GM19438 (cell line): ENCODE data around the gene ARAP2.

ENCODE experiments used
- ATAC-seq: cut with Tn5 transposase; IDR thresholded peaks from one replicate; pipeline ENCODE4 v1.9.1; 2021; ENCODE audit warnings: low read depth; ENCODE audit not compliant: unreplicated experiment

Gene ARAP2

DNA sequence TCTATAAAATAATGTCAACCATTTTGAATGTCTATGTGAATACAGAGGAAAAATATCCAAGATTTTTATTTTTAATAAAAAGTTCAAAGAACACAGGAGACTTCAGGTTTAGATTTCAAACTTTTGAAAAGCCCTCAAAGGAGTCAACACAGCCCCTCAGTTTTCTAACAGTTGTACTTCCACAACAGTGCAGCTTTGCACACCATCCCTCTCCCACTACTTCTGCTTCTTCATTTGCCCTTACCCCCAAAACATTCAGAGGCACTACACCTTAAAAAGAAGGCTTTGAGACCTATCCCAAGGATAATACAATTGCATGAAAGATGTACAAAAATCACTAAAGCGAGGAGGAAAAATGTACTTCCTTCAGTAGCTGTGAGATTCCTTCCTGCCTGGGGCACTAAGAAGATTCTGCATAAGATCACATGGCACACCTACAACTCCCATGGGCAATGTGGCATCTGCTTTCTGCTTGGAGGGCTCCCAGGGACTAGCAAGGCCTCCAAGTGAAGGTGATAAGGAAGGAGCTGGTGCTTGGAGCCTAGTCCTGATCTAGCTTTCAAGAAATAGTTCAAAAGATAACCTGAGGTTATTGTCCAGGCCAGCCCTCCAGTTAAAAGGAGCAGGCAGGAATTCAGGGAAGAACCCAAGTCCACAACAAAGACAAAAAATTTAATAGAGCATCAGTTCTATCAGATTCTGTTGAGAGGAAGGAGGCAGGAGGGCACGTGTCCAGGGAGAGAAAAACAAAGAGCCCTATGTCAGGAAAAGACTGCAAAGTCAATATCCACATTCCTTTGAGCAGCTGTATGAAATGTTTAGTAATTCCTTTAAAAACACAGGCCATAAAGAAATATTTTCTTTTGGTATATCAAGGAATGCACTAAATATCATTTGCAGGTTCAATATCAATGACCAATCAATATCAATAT lies 19.1 kb downstream of the ARAP2 start:
- ATAC-seq = no peak

DNA sequence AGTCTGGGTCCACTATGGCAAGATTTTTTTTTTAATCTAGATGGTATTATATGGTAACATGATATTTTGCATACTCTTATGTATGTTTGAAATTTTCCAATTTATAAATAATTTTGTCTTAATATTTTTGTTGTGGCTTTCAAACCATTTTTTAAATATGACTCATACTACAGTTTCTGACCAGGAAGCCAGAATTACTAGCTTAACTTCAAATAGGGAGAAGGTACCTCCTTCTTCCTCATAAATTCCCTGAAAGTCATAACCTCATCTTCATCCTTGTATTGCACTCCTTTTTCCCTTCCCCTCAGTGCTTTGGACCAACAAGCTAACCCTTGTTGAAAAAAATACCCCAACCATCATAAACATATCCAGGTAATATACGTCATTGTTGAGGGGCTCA lies 21.6 kb downstream of the ARAP2 start:
- ATAC-seq = no peak

DNA sequence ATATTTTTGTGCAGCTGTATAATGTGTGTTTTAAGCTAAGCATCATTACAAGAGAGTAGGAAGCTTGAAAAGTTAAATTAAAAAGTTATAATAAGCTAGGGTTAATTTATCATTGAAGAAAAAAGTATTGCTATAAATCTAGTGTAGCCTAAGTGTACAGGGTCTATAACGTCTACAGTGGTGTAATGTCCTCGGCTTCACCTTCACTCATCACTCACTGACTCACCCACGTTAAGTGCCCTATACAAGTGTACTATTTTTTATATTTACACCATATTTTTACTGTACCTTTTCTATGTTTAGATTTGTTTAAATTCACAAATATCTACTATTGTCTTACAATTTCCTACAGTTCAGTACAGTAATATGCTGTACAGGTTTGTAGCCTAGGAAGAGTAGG lies 23.5 kb downstream of the ARAP2 start:
- ATAC-seq = no peak

DNA sequence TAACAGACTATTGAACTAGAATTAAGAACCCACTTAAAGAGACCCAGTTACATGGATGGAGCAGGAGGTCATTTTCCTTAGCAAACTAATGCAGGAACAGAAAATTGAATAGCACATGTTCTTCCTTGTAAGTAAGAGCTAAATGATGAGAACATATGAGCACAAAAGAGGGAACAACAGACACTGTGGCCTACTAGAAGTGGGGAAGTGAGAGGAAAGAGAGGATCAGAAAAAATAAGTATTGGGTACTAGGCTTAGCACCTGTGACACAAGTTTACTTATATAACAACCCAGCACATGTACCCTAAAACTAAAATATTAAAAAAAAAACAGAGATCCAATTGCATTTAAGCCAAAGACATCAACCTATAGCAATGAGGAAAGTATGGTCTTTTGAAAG lies 26.2 kb downstream of the ARAP2 start:
- no peak for ATAC-seq

DNA sequence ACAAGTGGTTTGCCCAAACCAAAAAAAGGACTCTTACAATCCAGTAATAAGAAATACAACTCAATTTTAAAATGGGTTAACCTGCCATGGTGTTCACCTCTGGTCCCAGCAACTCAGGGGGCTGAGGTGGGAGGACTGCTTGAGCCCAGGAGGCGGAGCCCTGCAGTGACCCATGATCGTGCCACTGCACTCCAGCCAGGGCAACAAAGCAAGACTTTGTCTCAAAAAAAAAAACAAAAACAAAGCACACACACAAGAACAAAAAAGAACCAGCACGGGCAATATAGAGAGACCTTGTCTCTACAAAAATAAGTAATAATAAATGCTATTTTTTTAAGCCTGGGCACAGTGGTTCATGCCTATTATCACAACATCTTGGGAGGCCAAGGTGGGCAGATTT lies 28.7 kb downstream of the ARAP2 start:
- no peak for ATAC-seq

DNA sequence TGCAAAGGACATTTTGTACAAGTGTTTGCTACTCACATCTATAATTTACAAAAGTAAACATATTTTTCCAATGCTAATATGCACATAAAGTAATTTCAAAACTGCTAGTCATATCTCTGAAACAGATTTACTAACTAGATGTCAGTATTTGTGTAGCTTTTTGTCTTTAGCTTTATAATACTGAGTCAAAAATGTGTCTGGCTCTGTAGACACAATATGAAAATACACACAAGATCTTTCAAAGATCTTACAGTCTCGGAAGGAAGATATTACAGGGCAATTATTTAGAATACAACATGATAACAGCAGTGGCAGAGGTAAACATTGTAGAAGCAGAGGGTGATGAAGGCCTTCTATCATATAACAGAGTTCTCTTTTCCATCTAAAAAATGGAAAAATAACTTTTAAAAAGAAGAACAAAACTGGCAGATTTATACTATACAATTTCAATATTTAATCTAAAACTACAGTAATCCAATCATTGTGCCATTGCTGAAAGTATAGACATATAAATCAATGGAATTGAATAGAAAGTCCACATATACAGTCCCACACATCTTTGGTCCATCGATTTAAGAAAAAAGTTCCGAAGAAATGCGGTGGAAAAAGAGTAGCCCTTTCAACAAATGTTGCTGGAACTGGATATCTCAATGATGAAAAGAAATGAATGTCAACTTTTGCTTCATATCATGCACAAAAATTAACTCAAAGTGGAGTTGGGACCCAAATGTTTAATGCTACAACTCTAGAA lies 29.4 kb downstream of the ARAP2 start:
- no peak for ATAC-seq

DNA sequence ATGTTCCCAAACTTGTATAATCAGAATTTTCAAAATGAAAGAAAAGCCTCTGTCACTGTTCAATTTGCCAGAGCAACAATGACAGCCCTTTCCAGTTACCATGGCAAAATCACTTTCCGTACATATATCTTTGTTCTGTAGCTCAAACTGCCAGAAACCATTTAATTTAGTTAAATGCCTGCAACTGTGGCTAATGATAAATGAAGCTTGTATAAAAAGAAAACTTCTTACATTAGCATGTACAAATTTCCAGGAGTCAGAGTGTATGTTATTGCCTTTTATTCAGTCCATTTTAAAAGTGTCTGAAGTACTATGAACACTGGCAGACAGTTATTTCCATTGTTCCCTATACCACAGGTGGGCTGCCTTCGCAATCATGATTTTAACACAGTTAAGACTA lies 30.3 kb downstream of the ARAP2 start:
- no peak for ATAC-seq

DNA sequence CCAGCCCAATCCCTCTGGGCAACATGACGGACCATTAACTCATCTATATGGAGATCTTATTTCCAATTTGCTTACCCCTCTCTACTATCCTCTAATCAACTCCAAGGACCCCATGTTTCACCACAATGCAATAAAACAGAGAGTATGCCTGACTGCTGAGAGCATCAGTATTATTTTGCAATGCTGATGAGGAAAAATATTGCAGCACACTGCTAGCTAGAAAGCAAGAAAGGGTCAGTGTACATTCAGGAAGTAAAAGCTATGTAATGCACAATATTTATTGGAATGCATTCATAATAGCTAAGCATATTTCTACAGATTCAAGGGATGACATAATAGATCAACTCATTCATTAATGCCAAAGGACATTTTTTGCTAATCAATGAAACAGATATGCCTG lies 33.2 kb downstream of the ARAP2 start:
- ATAC-seq = no peak

DNA sequence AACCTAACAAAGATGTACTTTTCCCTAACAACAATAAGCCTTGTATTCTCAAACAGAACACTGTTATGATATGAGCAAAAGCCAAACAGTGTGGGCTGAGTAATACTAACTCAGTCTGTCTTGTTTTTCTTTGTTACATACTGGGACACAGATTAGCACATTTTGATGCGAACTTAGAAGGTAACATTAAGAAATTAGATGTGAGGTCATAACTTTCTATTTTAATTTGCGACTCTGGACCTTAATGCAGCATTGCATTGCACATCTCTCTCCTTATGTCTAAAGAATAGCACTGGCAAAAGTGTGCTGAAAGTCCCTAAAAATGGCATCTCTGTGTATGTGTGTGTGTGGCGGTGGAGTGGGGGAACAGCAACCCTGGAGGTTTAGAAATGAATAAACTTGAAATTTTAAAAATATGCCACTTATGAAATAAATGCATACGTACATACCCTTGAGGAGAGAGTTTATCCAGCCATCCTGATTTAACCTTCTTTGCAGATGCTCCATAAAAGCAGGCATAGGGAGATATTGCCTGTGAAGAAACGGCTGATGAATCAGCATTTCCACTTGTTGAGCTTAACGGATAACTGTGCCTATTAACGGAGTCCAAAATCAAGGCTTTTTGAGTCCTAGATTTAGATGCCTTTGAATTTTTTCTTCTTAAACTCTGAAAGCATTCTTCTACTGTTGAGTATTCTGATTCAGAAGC lies 34.2 kb downstream of the ARAP2 start:
- ATAC-seq = no peak

DNA sequence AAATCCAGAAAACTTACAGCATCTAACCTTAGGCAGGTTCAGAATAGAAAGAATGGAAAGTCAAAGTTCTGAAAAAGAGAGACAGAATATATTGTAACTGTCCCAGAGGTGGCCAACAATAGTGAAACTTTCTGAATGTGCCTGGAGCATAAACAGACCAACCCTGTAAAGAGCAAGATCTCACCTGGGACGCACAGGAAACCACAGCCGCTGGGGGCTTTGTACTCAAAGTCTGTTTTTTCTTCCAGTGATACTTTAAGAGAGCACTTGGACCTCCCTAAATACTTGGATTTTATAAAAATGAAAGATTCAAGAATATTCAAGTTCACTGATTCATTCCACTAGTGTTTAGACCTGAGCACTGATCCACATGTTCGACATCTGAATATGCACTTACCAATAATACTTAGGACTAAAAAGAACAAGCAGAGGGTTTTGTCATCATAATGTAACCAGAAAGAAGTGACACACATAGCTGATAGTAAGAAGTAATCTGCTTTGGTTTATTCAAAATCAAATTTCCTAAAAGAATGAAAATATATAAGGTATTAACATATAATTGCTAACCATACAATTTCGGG lies 35.3 kb downstream of the ARAP2 start:
- peak; percentile 97 for ATAC-seq

DNA sequence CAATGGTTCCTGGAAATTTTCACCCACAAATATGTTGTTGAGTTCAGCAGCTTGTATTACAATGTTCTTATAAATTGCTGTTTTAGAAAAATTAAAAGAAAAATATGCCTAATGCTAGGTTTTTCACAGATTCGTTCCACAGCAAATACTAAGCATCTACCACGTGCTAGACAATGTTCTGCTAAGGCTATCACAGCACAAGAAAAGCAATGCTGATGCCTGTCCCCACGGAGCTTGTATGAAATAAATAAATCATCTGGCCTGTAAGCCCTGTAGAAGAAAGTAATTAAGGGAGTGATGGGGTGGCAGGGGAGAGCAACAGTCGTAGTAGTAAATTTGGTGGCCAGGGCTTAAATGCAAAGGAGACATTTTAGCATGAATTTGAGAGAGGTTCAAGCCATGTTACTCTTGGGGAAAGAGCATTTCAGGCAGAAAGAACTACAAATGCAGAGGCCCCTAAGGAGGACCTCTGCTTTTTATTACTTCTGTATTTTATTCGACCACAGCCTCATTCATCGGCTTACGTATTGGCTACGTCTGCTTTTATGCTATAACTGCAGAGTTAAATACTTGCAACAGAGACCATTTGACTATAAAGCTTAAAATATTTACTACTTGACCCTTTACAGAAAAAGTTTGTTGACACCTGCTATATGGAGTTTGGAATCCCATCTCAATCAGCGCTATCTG lies 36.3 kb downstream of the ARAP2 start:
- ATAC-seq = no peak

DNA sequence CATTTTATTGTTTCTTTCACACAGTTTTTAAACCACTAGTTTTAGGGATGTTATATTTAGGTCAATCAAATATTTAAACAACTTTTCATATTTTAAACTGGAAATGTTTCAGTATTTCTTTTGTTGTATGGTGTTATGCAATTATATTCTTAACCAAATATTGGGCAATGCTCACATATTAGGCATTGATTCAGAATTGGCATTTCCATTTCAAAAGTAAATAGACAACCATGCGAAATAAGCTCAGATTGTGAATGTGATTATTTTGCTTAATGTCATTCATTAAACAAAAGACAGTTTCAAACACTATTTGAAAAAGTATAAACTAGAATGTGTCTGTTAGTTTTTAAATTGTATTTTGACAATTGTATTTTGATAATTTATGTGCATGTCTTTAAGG lies 36.9 kb downstream of the ARAP2 start:
- ATAC-seq = no peak

DNA sequence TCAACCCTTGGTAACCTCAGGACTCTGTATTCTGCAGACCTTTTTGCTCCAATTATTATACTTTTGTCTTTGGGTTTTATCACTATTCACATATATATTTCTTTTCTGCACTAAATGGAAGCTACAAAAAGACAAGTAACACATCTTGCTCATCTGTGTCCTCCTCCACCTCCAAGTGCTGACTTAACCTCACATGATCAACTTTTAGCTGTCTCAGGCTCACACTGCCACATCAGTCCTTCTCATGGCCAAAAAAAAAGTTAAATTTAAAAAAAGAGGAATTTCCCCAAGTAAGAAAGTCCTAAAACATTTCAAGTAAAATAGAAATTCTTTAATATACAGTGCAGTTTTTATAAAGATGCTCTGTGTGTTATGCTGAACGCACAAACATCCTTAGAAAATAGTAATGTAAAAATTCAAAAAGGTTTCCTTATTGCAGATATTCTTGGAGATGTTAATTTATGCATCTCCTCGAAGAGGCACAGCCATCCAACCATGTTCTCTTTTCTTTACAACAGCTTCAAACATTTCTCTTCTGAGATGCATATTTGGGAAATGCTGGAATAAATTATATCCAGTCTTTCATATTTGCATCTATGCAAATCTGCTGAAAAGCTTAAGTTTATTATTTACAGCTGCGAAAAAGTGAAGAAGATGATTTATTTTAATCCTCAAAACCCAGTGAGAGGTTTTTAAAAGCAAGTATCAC lies 37.6 kb downstream of the ARAP2 start:
- ATAC-seq = no peak

DNA sequence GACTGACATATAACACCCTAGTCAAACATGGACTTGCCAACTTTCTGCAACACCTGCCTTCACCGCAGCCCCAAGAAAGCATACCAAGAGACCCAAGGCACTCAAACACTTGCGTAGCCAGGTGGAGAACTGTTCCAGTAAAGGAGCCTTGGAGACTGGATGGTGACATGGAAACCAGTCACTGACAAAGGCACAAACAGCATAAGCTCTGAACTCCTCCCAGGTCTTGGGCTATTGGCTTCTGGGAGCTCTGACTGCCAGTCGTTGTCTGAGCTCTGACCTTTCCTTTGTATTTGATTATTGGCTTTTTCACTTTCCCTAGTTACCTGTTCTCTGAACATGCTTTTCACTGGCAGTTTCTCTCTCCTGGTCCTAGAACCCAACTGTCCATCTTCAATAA lies 38.3 kb downstream of the ARAP2 start:
- ATAC-seq = no peak

DNA sequence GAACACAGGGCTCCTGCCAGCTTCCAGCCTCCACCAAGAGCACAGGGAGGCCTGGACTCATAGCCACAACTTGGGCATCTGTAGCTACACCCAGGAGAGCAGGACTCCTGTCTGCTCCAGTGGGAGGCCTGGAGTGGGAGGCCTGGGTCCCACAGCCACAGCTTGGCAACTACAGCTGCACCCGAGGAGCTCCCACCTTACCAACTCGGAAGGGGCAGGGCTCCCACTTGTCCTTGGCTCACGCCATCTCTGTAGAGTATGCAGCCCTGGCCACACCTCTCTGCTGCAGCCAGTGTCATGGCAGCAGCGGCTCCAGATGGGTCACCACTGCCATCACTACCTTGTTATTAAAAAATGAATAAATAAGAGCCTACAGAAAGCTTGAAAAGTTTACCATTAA lies 45.5 kb downstream of the ARAP2 start:
- ATAC-seq = no peak

DNA sequence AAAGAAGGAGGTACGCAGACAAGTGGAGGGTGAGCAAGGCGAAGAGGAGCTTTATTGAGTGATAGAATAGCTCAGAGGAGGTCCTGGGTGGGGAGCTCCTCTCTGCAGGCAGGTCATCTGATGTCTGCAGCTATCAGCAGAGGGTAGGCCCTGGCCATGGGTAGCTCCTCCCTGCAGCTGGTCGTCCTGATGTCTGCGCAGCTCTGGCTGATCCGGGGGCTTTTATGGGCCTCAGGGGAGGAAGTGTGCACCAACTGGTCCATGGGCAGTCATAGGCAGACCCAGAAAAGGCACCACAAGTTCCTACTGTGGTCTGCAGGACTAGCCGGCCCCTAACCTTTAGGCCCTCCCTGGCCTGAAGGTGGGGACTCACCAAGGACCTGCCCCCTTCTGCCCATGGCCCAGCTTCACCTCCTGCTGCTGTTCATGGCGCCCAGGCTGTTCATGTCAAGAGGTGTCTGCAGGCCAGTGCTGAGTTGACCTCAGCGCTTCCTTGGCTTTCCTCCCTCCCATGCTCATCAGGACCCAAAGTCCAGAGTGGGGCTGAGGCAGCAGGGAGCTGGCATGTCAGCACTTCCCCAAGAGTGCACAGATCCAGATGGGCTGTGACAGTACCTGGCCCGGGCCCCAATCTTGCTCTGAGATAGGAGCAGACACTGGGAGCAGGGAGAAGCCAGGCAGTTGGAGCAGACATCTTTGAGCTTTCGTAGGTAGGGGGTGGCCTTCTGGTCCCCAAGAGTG lies 46.1 kb downstream of the ARAP2 start:
- no peak for ATAC-seq

DNA sequence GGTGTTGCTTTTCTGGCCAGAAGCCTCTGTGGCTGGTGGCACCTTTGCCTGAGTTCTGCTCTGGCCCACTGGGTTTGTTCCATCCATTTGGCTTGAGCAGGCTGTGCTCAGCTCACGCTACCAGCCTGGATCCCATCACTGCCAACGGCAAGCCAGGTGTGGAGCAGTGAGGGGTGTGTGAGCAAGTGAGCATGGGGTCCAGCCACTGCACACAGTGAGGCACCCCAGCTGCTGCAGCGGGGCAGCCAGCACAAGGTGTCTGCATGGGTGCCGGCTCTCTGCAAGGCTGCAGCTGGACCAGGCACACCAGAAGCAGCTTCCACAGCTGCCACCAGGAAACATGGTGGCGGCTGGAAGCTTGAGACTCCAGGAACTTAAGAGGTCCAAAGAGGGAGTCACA lies 46.8 kb downstream of the ARAP2 start:
- ATAC-seq = no peak

DNA sequence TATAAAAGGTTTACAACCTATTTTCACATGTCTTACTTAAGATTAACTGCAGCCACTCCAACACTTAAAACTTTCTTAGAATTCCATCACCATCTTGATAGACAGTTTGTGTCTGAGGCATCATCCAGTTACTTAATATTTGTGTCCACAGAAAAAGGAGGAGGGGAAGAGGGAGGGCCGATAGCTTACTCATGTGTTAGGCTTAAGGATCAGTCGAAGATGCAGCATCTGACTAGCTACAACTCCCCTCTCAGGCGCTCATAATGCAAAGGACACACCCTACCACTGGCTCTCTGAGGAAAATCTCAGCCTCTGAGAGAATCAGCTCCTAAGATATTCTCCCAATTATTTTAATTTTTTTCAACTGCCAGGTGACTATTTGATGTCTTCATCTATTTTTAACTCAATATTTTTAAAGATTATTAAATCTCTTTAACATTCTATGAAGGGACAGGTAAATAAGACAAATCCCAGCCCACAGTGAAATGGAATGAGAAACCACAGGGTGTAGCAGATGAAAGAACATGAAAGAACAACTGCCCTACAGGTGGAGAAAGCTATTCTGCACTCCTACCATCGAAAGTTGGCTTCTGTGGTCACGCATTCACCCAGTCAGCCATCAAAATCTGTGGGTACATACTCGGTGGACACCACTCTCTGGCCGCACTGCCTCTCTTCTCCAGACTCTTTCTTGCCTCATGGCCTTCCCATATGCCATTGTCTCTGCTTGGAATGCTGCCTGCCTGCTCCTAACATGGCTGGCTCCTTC lies 48.0 kb downstream of the ARAP2 start:
- no peak for ATAC-seq
